ENCODE results near the gene CGB8.
"Not testable (repeated sequence)": the region's sequence is repeated elsewhere in the genome, so short reads cannot be mapped to it uniquely, and the experiment has no call there.

The CGB8 gene

GRCh38 chr19:49030323-49030722, 18.6 kb downstream of the CGB8 start:
- DNase-seq (ENCODE audit: low spot score), result not testable (repeated sequence)

- DNase-seq (ENCODE audit: low spot score), result not testable (repeated sequence)
Measured at GRCh38 chr19:49029749-49030148, 19.2 kb downstream of the CGB8 start.

- not testable (repeated sequence) for DNase-seq (ENCODE audit: low spot score)
Measured at GRCh38 chr19:49028686-49029085, 20.2 kb downstream of the CGB8 start.

GRCh38 chr19:49025599-49025998, 23.3 kb downstream of the CGB8 start:
- not testable (repeated sequence) for DNase-seq (ENCODE audit: low spot score)

GRCh38 chr19:49025088-49025487, 23.8 kb downstream of the CGB8 start:
- not testable (repeated sequence) for DNase-seq (ENCODE audit: low spot score)

GRCh38 chr19:49024233-49024632, 24.7 kb downstream of the CGB8 start, which contains the start of gene CGB3:
Gene CGB3 (minus strand): TSS chr19:49024333. CDS start chr19:49023971, 362 bp downstream.
- DNase-seq (ENCODE audit: low spot score), result not testable (repeated sequence)

GRCh38 chr19:49022116-49022515, 26.8 kb downstream of the CGB8 start:
- no peak for DNase-seq (ENCODE audit: low spot score)

GRCh38 chr19:49020931-49021895, 27.7 kb downstream of the CGB8 start:
- no peak for DNase-seq (ENCODE audit: low spot score)

GRCh38 chr19:49020342-49020741, 28.6 kb downstream of the CGB8 start:
- DNase-seq (ENCODE audit: low spot score), result no peak

GRCh38 chr19:49019242-49019932, 29.5 kb downstream of the CGB8 start:
- peak; percentile 72 for DNase-seq (ENCODE audit: low spot score)

GRCh38 chr19:49018388-49019241, 30.3 kb downstream of the CGB8 start:
- DNase-seq (ENCODE audit: low spot score), result not testable (repeated sequence)

GRCh38 chr19:49017666-49018351, 31.1 kb downstream of the CGB8 start:
- DNase-seq (ENCODE audit: low spot score), result peak; percentile 87

GRCh38 chr19:49017041-49017665, 31.8 kb downstream of the CGB8 start, which contains the start of gene LHB:
Gene LHB (minus strand): TSS chr19:49017091. CDS start chr19:49017081, 10 bp downstream.
- DNase-seq (ENCODE audit: low spot score), result no peak

- DNase-seq (ENCODE audit: low spot score), result no peak
Measured at GRCh38 chr19:49016067-49016839, 32.7 kb downstream of the CGB8 start.

GRCh38 chr19:49014870-49015255, 34.0 kb downstream of the CGB8 start:
- no peak for DNase-seq (ENCODE audit: low spot score)

- DNase-seq (ENCODE audit: low spot score), result no peak
Measured at GRCh38 chr19:49014123-49014869, 34.6 kb downstream of the CGB8 start.

GRCh38 chr19:49011194-49011593, 37.7 kb downstream of the CGB8 start:
- DNase-seq (ENCODE audit: low spot score), result no peak

GRCh38 chr19:49010453-49010852, 38.5 kb downstream of the CGB8 start:
- DNase-seq (ENCODE audit: low spot score), result no peak

GRCh38 chr19:49009828-49010227, 39.1 kb downstream of the CGB8 start:
- no peak for DNase-seq (ENCODE audit: low spot score)

Data from AG20443 (cell line).